GM12892 (cell line): ENCODE data around the gene ESRRG.

Experiments used
- POLR2A ChIP-seq: IDR thresholded peaks from 2 replicates; pipeline ENCODE4 v1.6.1; 2011; ENCODE audit warnings: low read depth, low read length, control low read depth
- POLR2AphosphoS5 ChIP-seq: IDR thresholded peaks from 2 replicates; pipeline ENCODE4 v1.6.1; 2011; ENCODE audit warnings: low read depth, low read length, control low read depth

DNA sequence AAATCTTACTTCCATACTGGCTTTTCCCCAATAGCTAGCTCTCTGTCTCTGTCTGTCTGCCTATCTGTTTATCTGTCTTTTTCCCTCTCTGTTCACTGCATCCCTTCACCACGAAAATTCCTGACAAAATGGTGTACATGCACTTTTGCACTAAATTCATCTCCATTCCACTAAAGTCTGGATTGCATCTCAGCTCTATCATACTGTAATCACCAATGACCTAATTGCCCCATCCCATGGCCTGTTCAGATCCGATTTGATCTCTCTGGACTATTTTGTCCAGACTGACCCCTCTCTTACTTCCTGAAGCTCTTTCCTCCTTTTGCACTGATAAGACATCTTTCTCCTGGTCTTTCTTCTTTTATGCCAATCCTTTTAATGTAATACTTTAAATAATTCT, 187.5 kb downstream of the ESRRG start:
- TF ChIP-seq POLR2AphosphoS5 = no peak
- no peak for TF ChIP-seq POLR2A
